NCI-H2107 treated with DMSO at 0.1 percent for 48 hours (cell line): ENCODE measurements around the gene KRTAP4-7.
"Not testable (repeated sequence)": the region's sequence is repeated elsewhere in the genome, so short reads cannot be mapped to it uniquely, and the experiment has no call there.

ENCODE experiments used
- DNase-seq: peaks from one replicate; lab custom pipeline; 2025; ENCODE audit not compliant: unreplicated experiment; lab: John Stamatoyannopoulos, UW

The KRTAP4-7 gene

GRCh38 chr17:41065016-41065689 lies 18.8 kb upstream of the KRTAP4-7 start:
- not testable (repeated sequence) for DNase-seq

GRCh38 chr17:41065829-41066624 lies 17.9 kb upstream of the KRTAP4-7 start, which contains the start of gene KRTAP2-4:
Gene KRTAP2-4, minus strand, starts transcription at chr17:41065879. Its CDS starts 34 bp downstream, at chr17:41065845.
- DNase-seq = no peak

- DNase-seq = no peak
These were observed 16.7 kb upstream of the KRTAP4-7 start for GRCh38 chr17:41067281-41067680.

GRCh38 chr17:41069031-41069430 lies 14.9 kb upstream of the KRTAP4-7 start:
- no peak for DNase-seq

GRCh38 chr17:41071606-41072360 lies 12.2 kb upstream of the KRTAP4-7 start:
- DNase-seq = no peak

GRCh38 chr17:41073676-41074075 lies 10.3 kb upstream of the KRTAP4-7 start:
- DNase-seq = no peak

GRCh38 chr17:41076788-41077187 lies 7.2 kb upstream of the KRTAP4-7 start:
- DNase-seq = no peak

- DNase-seq = no peak
These were observed 1.3 kb upstream of the KRTAP4-7 start for GRCh38 chr17:41082626-41083025.

GRCh38 chr17:41083427-41083826 lies 523 bp upstream of the KRTAP4-7 start:
- DNase-seq = not testable (repeated sequence)

GRCh38 chr17:41088760-41089352 lies 4.9 kb downstream of the KRTAP4-7 start:
- not testable (repeated sequence) for DNase-seq

- DNase-seq = no peak
These were observed 12.1 kb downstream of the KRTAP4-7 start for GRCh38 chr17:41096055-41096454.

GRCh38 chr17:41098042-41098441 lies 14.1 kb downstream of the KRTAP4-7 start, which contains the start of gene KRTAP4-8:
Gene KRTAP4-8, minus strand, starts transcription at chr17:41098142. Its CDS starts 58 bp downstream, at chr17:41098084.
- DNase-seq = no peak

GRCh38 chr17:41098481-41098880 lies 14.5 kb downstream of the KRTAP4-7 start:
- DNase-seq = no peak

GRCh38 chr17:41099682-41100480 lies 15.9 kb downstream of the KRTAP4-7 start:
- DNase-seq = not testable (repeated sequence)

- DNase-seq = no peak
These were observed 17.8 kb downstream of the KRTAP4-7 start, which contains the start of gene KRTAP4-16 for GRCh38 chr17:41101586-41102259. Gene KRTAP4-16, minus strand, starts transcription at chr17:41102209. Its CDS starts 0 bp downstream, at chr17:41102209.

- no peak for DNase-seq
These were observed 19.9 kb downstream of the KRTAP4-7 start for GRCh38 chr17:41103896-41104295.

- DNase-seq = not testable (repeated sequence)
These were observed 20.6 kb downstream of the KRTAP4-7 start for GRCh38 chr17:41104386-41105038.

- not testable (repeated sequence) for DNase-seq
These were observed 21.4 kb downstream of the KRTAP4-7 start, which contains the start of gene KRTAP4-9 for GRCh38 chr17:41105347-41105746. Gene KRTAP4-9, plus strand, starts transcription at chr17:41105389. Its CDS starts 0 bp downstream, at chr17:41105389.

- DNase-seq = no peak
These were observed 24.0 kb downstream of the KRTAP4-7 start for GRCh38 chr17:41107941-41108450.
